ENCODE measurements around the gene ZNF804A.

The ZNF804A gene

GRCh38 chr2:184598316-184599053 is at the start of gene ZNF804A:
Gene ZNF804A (plus strand): TSS chr2:184598529. CDS start chr2:184598960, 431 bp downstream.
- DNase-seq (ENCODE audit: low read depth in 2 of 2) = no peak

GRCh38 chr2:184549153-184549552 is 49.2 kb upstream of the ZNF804A start:
- no peak for DNase-seq (ENCODE audit: low read depth in 2 of 2)

GRCh38 chr2:184551626-184552025 is 46.7 kb upstream of the ZNF804A start:
- DNase-seq (ENCODE audit: low read depth in 2 of 2) = no peak

GRCh38 chr2:184554736-184555135 is 43.6 kb upstream of the ZNF804A start:
- no peak for DNase-seq (ENCODE audit: low read depth in 2 of 2)

GRCh38 chr2:184555352-184555751 is 43.0 kb upstream of the ZNF804A start:
- no peak for DNase-seq (ENCODE audit: low read depth in 2 of 2)

- no peak for DNase-seq (ENCODE audit: low read depth in 2 of 2)
Measured at GRCh38 chr2:184556639-184557038, 41.7 kb upstream of the ZNF804A start.

GRCh38 chr2:184558713-184559464 is 39.4 kb upstream of the ZNF804A start:
- no peak for DNase-seq (ENCODE audit: low read depth in 2 of 2)

- DNase-seq (ENCODE audit: low read depth in 2 of 2) = no peak
Measured at GRCh38 chr2:184560603-184561002, 37.7 kb upstream of the ZNF804A start.

GRCh38 chr2:184562532-184562931 is 35.8 kb upstream of the ZNF804A start:
- DNase-seq (ENCODE audit: low read depth in 2 of 2) = no peak

GRCh38 chr2:184564092-184564491 is 34.2 kb upstream of the ZNF804A start:
- no peak for DNase-seq (ENCODE audit: low read depth in 2 of 2)

GRCh38 chr2:184566716-184567115 is 31.6 kb upstream of the ZNF804A start:
- DNase-seq (ENCODE audit: low read depth in 2 of 2) = no peak

- no peak for DNase-seq (ENCODE audit: low read depth in 2 of 2)
Measured at GRCh38 chr2:184577056-184577455, 21.3 kb upstream of the ZNF804A start.

- DNase-seq (ENCODE audit: low read depth in 2 of 2) = no peak
Measured at GRCh38 chr2:184577743-184578142, 20.6 kb upstream of the ZNF804A start.

- no peak for DNase-seq (ENCODE audit: low read depth in 2 of 2)
Measured at GRCh38 chr2:184579226-184579625, 19.1 kb upstream of the ZNF804A start.

GRCh38 chr2:184581391-184581790 is 16.9 kb upstream of the ZNF804A start:
- DNase-seq (ENCODE audit: low read depth in 2 of 2) = no peak

- no peak for DNase-seq (ENCODE audit: low read depth in 2 of 2)
Measured at GRCh38 chr2:184589261-184589660, 9.1 kb upstream of the ZNF804A start.

GRCh38 chr2:184596819-184597411 is 1.4 kb upstream of the ZNF804A start:
- no peak for DNase-seq (ENCODE audit: low read depth in 2 of 2)

GRCh38 chr2:184597571-184597991 is 748 bp upstream of the ZNF804A start:
- no peak for DNase-seq (ENCODE audit: low read depth in 2 of 2)

GRCh38 chr2:184598002-184598315 is 370 bp upstream of the ZNF804A start:
- DNase-seq (ENCODE audit: low read depth in 2 of 2) = no peak

- no peak for DNase-seq (ENCODE audit: low read depth in 2 of 2)
Measured at GRCh38 chr2:184599054-184599871, 934 bp downstream of the ZNF804A start.

GRCh38 chr2:184599872-184600222 is 1.5 kb downstream of the ZNF804A start:
- DNase-seq (ENCODE audit: low read depth in 2 of 2) = no peak

GRCh38 chr2:184602734-184603133 is 4.4 kb downstream of the ZNF804A start:
- DNase-seq (ENCODE audit: low read depth in 2 of 2) = no peak

All from fibroblast of skin of left biceps (primary cell).